ENCODE measurements around the gene ZG16. TPM values are rescaled to one million over a fixed set of nuclear protein-coding genes. Genes with fewer than 3 reads are reported as not detected.
"Not testable (repeated sequence)": the region's sequence is repeated elsewhere in the genome, so short reads cannot be mapped to it uniquely, and the experiment has no call there.

ZG16 gene
- total RNA-seq, 2 experiments from 2014 or later: not detected

- TF ChIP-seq EZH2phosphoT487 (IDR thresholded peaks at IDR 0.05; ENCODE audit: borderline replicate concordance, low read depth, low read length): no peak
- TF ChIP-seq CTCF (conservative IDR thresholded peaks at IDR 0.05; ENCODE audit: low read length): no peak
- Histone ChIP-seq H3K4me3 (ENCODE audit: low read depth, low read length, poor library complexity, severe bottlenecking) (peak overlapping the region; percentile 79), H3K27ac (ENCODE audit: low read depth, low read length, poor library complexity, severe bottlenecking) (peak overlapping the region; percentile 66), H3K4me1 (ENCODE audit: insufficient read depth, low read length, poor library complexity, severe bottlenecking) (peaks cover 32% of the 10 kb centered on the region), H4K20me1 (ENCODE audit: insufficient read depth, low read length) (peaks cover 10% of the 10 kb centered on the region), H3K4me2 (ENCODE audit: low read length) (peak overlapping the region; percentile 89), H2AFZ (ENCODE audit: low read length) (peak overlapping the region; percentile 11; the same call in 1 of the 2 replicates), H3K79me2 (ENCODE audit: insufficient read depth, low read depth, low read length) (peaks cover 56% of the 10 kb centered on the region), H3K9me3 (ENCODE audit: low read length) (no peaks in the 10 kb centered on the region), H3K9me2 (ENCODE audit: insufficient read depth, low read length) (no peaks in the 10 kb centered on the region), H3K36me3 (ENCODE audit: insufficient read depth, low read length) (peaks cover 53% of the 10 kb centered on the region)
- POLR2A ChIA-PET: interaction anchor here (0.7 to 3.3 kb wide), 5 partner anchors 13 to 79 kb away, joined by 3 to 19 read pairs (median 5); no protein-coding TSS in a partner anchor
- TSS peak; percentile 74 for BruUV-seq (replicated peaks)
- peak; percentile 32 for DNase-seq (ENCODE audit: low spot score)
- CTCF ChIA-PET (ENCODE audit: unreplicated experiment): interaction anchor here (1.2 kb wide), 1 partner anchor 25 kb away, joined by 4 read pairs; the partner anchor contains the start of gene PAGR1
- intact Hi-C loops (cut with micrococcal nuclease; ENCODE audit: unreplicated experiment): loop anchor here (1.0 kb wide), 3 partner anchors 14 to 91 kb away; partner anchors contain the start of gene PAGR1
These were observed 13.1 kb downstream of the ZG16 start for GRCh38 chr16:29790949-29791844.

- peak overlapping the region; percentile 66 for H3K27ac ChIP-seq (ENCODE audit: low read depth, low read length, poor library complexity, severe bottlenecking)
- peaks cover 32% of the 10 kb centered on the region for H3K4me1 ChIP-seq (ENCODE audit: insufficient read depth, low read length, poor library complexity, severe bottlenecking)
- H3K36me3 ChIP-seq (ENCODE audit: insufficient read depth, low read length): peaks cover 62% of the 10 kb centered on the region
- peaks cover 10% of the 10 kb centered on the region for H4K20me1 ChIP-seq (ENCODE audit: insufficient read depth, low read length)
- no peak for DNase-seq (ENCODE audit: low spot score)
- H2AFZ ChIP-seq (ENCODE audit: low read length): no peak overlapping the region
- H3K4me2 ChIP-seq (ENCODE audit: low read length): peak overlapping the region; percentile 89
- intact Hi-C loops (cut with micrococcal nuclease; ENCODE audit: unreplicated experiment): no loop called here
- ChIA-PET CTCF (ENCODE audit: unreplicated experiment) (no interaction called here), POLR2A (interaction anchor here (0.8 to 3.3 kb wide), 2 partner anchors 12 to 80 kb away, joined by 3 to 19 read pairs; no protein-coding TSS in a partner anchor)
- no peaks in the 10 kb centered on the region for H3K9me2 ChIP-seq (ENCODE audit: insufficient read depth, low read length)
- peak overlapping the region; percentile 79 for H3K4me3 ChIP-seq (ENCODE audit: low read depth, low read length, poor library complexity, severe bottlenecking)
- no peak for TF ChIP-seq EZH2phosphoT487 (IDR thresholded peaks at IDR 0.05; ENCODE audit: borderline replicate concordance, low read depth, low read length)
- no peak for TF ChIP-seq CTCF (conservative IDR thresholded peaks at IDR 0.05; ENCODE audit: low read length)
- peaks cover 65% of the 10 kb centered on the region for H3K79me2 ChIP-seq (ENCODE audit: insufficient read depth, low read depth, low read length)
- no peaks in the 10 kb centered on the region for H3K9me3 ChIP-seq (ENCODE audit: low read length)
- no TSS peak for BruUV-seq (replicated peaks)
These were observed 14.1 kb downstream of the ZG16 start for GRCh38 chr16:29791845-29792807.

- POLR2A ChIA-PET: interaction anchor here (2.0 kb wide), 1 partner anchor 10 kb away, joined by 13 read pairs; no protein-coding TSS in a partner anchor
These were observed 15.1 kb downstream of the ZG16 start for GRCh38 chr16:29793153-29793552.

More at GRCh38 chr16:29793153-29793552, 15.1 kb downstream of the ZG16 start:
- peak overlapping the region; percentile 79 for H3K4me3 ChIP-seq (ENCODE audit: low read depth, low read length, poor library complexity, severe bottlenecking)
- peaks cover 32% of the 10 kb centered on the region for H3K4me1 ChIP-seq (ENCODE audit: insufficient read depth, low read length, poor library complexity, severe bottlenecking)
- H3K9me3 ChIP-seq (ENCODE audit: low read length); H3K9me2 ChIP-seq (ENCODE audit: insufficient read depth, low read length); H2AFZ ChIP-seq (ENCODE audit: low read length); intact Hi-C loops (cut with micrococcal nuclease; ENCODE audit: unreplicated experiment); H3K27ac ChIP-seq (ENCODE audit: low read depth, low read length, poor library complexity, severe bottlenecking); BruUV-seq (replicated peaks); DNase-seq (ENCODE audit: low spot score); H4K20me1 ChIP-seq (ENCODE audit: insufficient read depth, low read length); CTCF ChIA-PET (ENCODE audit: unreplicated experiment): not testable (repeated sequence)
- peaks cover 67% of the 10 kb centered on the region for H3K79me2 ChIP-seq (ENCODE audit: insufficient read depth, low read depth, low read length)
- peak overlapping the region; percentile 89 for H3K4me2 ChIP-seq (ENCODE audit: low read length)
- H3K36me3 ChIP-seq (ENCODE audit: insufficient read depth, low read length): peaks cover 72% of the 10 kb centered on the region
